ENCODE results near the gene SOX8.
"Not testable (repeated sequence)": the region's sequence is repeated elsewhere in the genome, so short reads cannot be mapped to it uniquely, and the experiment has no call there.

The SOX8 gene

GRCh38 chr16:981695-982144 is at the start of gene SOX8:
TSS of gene SOX8 (plus strand) at chr16:981770. CDS start at chr16:981923, 153 bp downstream.
- DNase-seq: no peak

- no peak for DNase-seq
These were observed 48.7 kb upstream of the SOX8 start for GRCh38 chr16:932831-933330.

- no peak for DNase-seq
These were observed 48.0 kb upstream of the SOX8 start for GRCh38 chr16:933581-933980.

GRCh38 chr16:934178-934577 is 47.4 kb upstream of the SOX8 start:
- DNase-seq: no peak

- DNase-seq: no peak
These were observed 45.9 kb upstream of the SOX8 start for GRCh38 chr16:935684-936083.

GRCh38 chr16:937311-937710 is 44.3 kb upstream of the SOX8 start:
- no peak for DNase-seq

GRCh38 chr16:937723-938122 is 43.8 kb upstream of the SOX8 start:
- no peak for DNase-seq

- no peak for DNase-seq
These were observed 43.4 kb upstream of the SOX8 start for GRCh38 chr16:938136-938535.

GRCh38 chr16:938752-939151 is 42.8 kb upstream of the SOX8 start:
- no peak for DNase-seq

- no peak for DNase-seq
These were observed 42.3 kb upstream of the SOX8 start for GRCh38 chr16:939311-939710.

GRCh38 chr16:939941-940340 is 41.6 kb upstream of the SOX8 start:
- DNase-seq: no peak

GRCh38 chr16:942436-943060 is 39.0 kb upstream of the SOX8 start:
- no peak for DNase-seq

GRCh38 chr16:943971-944370 is 37.6 kb upstream of the SOX8 start:
- DNase-seq: no peak

GRCh38 chr16:945271-946047 is 36.1 kb upstream of the SOX8 start:
- no peak for DNase-seq

GRCh38 chr16:946048-946395 is 35.5 kb upstream of the SOX8 start:
- no peak for DNase-seq

GRCh38 chr16:947255-947921 is 34.2 kb upstream of the SOX8 start:
- no peak for DNase-seq

- not testable (repeated sequence) for DNase-seq
These were observed 33.7 kb upstream of the SOX8 start for GRCh38 chr16:947922-948303.

- not testable (repeated sequence) for DNase-seq
These were observed 32.8 kb upstream of the SOX8 start for GRCh38 chr16:948767-949166.

- DNase-seq: not testable (repeated sequence)
These were observed 30.6 kb upstream of the SOX8 start for GRCh38 chr16:950733-951573.

- DNase-seq: no peak
These were observed 29.8 kb upstream of the SOX8 start for GRCh38 chr16:951660-952301.

GRCh38 chr16:952321-952720 is 29.2 kb upstream of the SOX8 start:
- DNase-seq: no peak

GRCh38 chr16:953818-954217 is 27.8 kb upstream of the SOX8 start:
- not testable (repeated sequence) for DNase-seq

Data from CD4-positive, alpha-beta T cell treated with Interleukin-17A for 4 hours (primary cell).